Adipose tissue (tissue), 3 donors: ENCODE data around the gene RB1. TPM values are rescaled to one million over a fixed set of nuclear protein-coding genes. Genes with fewer than 3 reads are reported as not detected.
A peak's percentile ranks its signal among the peaks of the same experiment; 100 is the strongest.
"Not testable (repeated sequence)": the region's sequence is repeated elsewhere in the genome, so short reads cannot be mapped to it uniquely, and the experiment has no call there.

Experiments used
- H3K27ac ChIP-seq: one replicate; pipeline ENCODE4 v1.5.1; 2013; ENCODE audit warnings: low read depth, low read length
- WGBS, 3 donors: extraction: QIAGEN DNeasy Blood & Tissue Kit; methylation state at CpG; one replicate each; pipeline ENCODE4 v1.1.7; 2013; 5-methylcytosine and 5-hydroxymethylcytosine counted together
- polyA plus RNA-seq, 3 donors: library from polyadenylated mRNA; stranded (reverse); fragments of 200-250 nt; gene quantifications; one replicate each; pipeline ENCODE4 v1.2.3, GENCODE V29; 2013
- donor health status: healthy with polysubstance abuse.
- donor health status: Bipolar disorder and iron deficiency.
- donor health status: healthy.

The RB1 gene
- polyA plus RNA-seq, 3 donors = 5.7 to 16.8 (median 13.2) TPM

- H3K27ac ChIP-seq = no peak overlapping the region
Measured at GRCh38 chr13:48398450-48399095, 95.0 kb downstream of the RB1 start.

DNA sequence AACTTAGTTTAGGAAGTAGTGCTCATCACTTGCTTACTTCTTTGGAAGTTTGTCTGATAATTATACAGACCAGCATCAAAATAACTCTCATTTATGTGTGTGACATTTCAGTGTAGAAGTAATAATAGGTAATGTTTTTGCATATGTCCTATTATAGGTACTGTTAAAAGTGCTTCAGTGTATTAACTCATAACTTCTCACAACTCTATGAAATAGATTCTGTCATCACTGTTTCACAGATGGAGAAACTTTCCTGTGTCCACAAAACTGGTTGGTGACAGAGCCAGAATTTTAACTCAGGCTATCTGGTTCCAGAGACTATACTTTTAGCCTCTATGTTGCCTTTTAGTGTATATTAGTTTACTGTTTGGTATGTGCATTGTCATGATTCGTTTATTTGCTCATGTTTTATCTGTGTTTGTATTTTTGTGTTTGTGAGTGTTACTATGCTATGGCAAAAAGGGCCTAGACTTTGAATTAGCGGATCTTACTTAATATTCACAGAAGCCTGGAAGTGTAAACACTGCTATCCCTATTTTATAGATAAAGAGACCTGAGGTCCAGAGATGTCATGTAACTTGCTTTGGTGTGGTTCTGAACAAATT lies 96.6 kb downstream of the RB1 start:
- no peak overlapping the region for H3K27ac ChIP-seq
- WGBS, 3 donors = 73 to 82% (median 78%) methylated on average over 2 of the region's 2 CpGs

- H3K27ac ChIP-seq = no peak overlapping the region
- WGBS, 3 donors = 25 to 35% (median 33%) methylated on average over 1 of the region's 1 CpG
Measured at GRCh38 chr13:48400850-48401291, 97.3 kb downstream of the RB1 start.

DNA sequence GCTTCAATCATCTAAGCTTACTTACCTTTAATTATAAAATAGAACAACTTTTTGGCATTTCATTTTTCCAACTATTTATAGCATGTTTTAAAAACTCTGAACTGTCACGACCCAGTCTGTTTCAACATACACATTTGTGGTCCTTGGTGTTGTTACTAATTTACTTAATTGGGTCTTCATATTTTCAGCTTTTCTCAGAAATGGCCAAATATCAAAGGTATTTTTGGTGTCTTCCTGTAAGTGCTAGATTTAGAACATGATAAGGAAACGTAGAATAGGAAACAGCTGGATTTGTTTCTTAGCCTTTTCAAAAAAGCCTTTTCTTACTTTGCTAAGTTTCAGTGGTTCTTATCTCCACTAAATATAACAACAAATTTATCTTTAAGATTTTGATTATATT lies 97.9 kb downstream of the RB1 start:
- 13 to 43% (median 20%) methylated on average over 2 of the region's 2 CpGs for WGBS, 3 donors
- no peak overlapping the region for H3K27ac ChIP-seq

DNA sequence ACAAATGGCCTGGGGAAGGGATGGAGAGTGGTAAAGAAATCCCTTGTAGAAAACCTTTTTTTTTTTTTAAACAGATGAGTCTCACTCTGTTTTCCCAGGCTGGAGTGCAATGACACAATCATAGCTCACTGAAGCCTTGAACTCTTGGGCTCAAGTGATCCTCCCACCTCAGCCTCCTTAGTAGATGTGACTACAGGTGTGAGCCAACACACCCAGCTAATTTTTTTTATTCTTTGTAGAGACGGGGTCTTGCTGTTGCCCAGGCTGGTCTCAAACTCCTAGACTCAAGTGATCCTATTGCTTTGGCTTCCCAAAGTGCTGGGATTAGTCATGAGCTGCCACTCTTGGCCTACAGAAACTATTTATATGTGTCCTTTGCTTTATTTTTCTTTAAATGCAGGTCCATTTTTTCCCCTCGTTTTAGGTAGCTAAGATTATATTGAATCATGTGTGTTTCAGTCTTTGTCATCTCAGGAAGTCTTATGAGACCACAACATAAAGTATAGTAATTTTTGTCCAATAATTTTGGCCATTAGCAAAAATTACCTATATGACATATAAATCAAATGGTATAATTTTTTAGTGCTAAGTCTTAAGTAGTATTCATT lies 98.9 kb downstream of the RB1 start:
- WGBS, 3 donors = 48 to 78% (median 49%) methylated on average over 2 of the region's 2 CpGs
- H3K27ac ChIP-seq = no peak overlapping the region

GRCh38 chr13:48403151-48403631 lies 99.6 kb downstream of the RB1 start:
- WGBS, 3 donors = 9 to 62% (median 12%) methylated on average over 2 of the region's 2 CpGs
- H3K27ac ChIP-seq = peak overlapping the region; percentile 42

- 58 to 86% (median 62%) methylated on average over 8 of the region's 8 CpGs for WGBS, 3 donors
- H3K27ac ChIP-seq = no peak overlapping the region
Measured at GRCh38 chr13:48403913-48404312, 100.4 kb downstream of the RB1 start.

- no peak overlapping the region for H3K27ac ChIP-seq
- 29 to 89% (median 44%) methylated on average over 1 of the region's 1 CpG for WGBS, 3 donors
Measured at GRCh38 chr13:48404952-48405351, 101.4 kb downstream of the RB1 start.

DNA sequence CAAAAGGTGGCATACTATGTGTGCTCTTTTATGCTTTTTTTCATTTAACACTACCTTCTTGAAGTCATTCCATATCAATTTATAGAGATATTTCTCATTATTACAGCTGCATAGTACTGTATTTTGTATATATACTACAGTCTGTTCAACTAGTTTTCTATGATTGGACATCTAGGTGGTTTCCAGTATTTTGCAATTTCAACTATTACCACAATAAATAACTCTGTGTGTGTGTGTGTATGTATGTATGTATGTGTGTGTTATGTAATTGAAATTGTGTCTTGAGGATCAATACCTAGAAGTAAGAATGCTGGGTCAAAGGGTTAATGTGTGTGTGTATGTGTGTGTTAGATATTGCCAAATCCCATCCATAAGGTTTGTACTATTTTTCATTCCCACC lies 102.3 kb downstream of the RB1 start:
- no peak overlapping the region for H3K27ac ChIP-seq

GRCh38 chr13:48410199-48410598 lies 106.6 kb downstream of the RB1 start:
- no peak overlapping the region for H3K27ac ChIP-seq
- WGBS, 3 donors = 55 to 70% (median 65%) methylated on average over 5 of the region's 5 CpGs

DNA sequence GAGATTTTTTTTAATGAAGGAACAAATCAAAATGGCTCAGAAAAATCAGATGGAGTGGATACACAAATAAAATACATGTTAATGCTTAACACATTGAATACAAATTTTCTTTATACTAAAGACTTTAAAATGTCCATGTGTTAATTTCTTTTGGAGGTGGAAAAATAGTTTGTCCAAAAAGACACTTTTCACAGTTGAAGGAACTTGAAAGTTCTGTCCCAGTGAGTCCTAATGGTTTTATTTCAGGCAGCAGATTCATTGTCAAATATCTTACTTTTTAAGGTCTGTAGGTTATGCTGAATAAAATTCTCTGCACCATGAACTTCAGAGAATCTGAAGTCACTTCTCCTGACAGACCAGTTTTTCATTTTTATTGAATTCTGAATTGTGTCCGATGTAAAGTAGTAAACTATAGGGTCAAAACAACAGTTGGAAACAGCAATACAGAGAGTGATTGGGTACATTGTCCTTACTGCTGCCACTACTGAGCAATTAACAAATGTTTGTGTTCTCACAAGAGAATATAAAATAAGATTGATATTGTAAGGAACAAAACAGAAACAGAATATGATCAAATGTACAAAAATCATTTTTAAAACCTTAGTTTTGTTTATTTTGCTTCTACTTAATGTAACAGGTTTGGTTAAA lies 107.7 kb downstream of the RB1 start:
- H3K27ac ChIP-seq = no peak overlapping the region
- 12 to 29% (median 20%) methylated on average over 1 of the region's 1 CpG for WGBS, 3 donors

DNA sequence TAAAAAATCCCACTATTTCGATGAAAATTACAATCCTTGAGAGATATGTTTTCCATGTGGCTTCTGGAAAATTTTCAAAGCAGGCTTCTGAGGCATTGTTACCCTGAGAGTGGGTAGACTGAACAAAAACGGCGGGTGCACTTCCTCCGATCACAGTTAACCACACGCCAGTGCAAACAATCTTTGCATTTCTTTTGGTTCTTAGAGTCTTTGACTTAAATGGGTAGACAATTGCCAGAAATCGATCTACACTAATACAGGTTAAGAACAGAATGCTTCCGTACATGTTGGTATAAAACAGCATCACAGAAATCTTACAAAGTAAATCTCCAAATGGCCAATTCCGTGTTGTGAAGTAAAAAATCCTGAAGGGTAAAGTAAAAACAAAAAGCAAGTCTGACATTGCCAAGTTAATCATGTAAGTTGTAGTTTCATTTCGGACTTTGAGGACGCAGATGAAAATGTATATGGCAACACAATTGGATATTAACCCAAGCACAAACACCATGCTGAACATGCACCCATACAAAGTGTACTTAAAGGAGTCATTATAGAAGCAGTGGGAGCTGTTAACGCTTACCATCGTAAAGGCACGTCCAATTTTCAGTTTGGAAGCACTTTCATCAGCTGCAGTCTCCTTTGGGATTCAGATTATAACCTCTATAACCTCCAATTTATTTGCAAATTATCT lies 108.4 kb downstream of the RB1 start:
- H3K27ac ChIP-seq = no peak overlapping the region
- 9 to 25% (median 17%) methylated on average over 13 of the region's 13 CpGs for WGBS, 3 donors

- WGBS, 3 donors = 18 to 25% (median 21%) methylated on average over 4 of the region's 4 CpGs
Measured at GRCh38 chr13:48412881-48413351, 109.4 kb downstream of the RB1 start, which contains the start of gene LPAR6. Gene LPAR6 (minus strand): TSS chr13:48413113. CDS start chr13:48412423, 690 bp downstream.

GRCh38 chr13:48414501-48414900 lies 111.0 kb downstream of the RB1 start:
- no peak overlapping the region for H3K27ac ChIP-seq

More at GRCh38 chr13:48412881-48413351, 109.4 kb downstream of the RB1 start, which contains the start of gene LPAR6:
- H3K27ac ChIP-seq = no peak within 1 kb of the TSS

DNA sequence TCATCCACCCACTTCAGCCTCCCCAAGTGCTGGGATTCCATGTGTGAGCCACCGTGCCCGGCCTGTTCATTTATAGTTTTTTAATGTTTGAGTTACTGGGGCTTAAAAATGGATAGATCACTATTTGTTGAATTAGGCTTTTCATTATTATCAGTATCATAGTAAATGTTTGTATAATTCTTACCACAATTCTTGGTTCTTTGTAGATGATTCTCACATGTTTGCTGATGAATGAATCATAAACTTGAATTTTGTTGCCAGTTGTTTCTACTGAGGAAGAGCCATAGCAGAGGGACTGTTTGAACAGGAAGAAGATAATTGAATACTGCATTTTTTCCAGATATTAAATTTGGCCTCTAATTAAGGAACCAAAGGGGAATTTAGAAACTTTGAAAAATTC lies 112.0 kb downstream of the RB1 start:
- no peak overlapping the region for H3K27ac ChIP-seq
- 91 to 95% (median 92%) methylated on average over 2 of the region's 2 CpGs for WGBS, 3 donors

DNA sequence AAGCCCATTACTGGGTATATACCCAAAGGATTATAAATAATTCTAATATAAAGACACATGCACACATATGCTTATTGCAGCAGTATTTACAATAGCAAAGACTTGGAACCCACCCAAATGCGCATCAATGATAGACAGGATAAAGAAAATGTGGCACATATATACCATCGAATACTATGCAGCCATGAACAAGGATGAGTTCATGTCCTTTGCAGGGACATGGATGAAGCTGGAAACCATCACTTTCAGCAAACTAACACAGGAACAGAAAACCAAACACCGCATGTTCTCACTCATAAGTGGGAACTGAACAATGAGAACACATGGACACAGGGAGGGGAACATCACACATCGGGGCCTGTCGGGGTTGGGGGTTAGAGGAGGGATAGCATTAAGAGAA lies 118.5 kb downstream of the RB1 start:
- not testable (repeated sequence) for H3K27ac ChIP-seq
- 99 to 100% (median 99%) methylated on average over 5 of the region's 5 CpGs for WGBS, 3 donors

GRCh38 chr13:48424212-48424611 lies 120.7 kb downstream of the RB1 start:
- WGBS, 3 donors = 90 to 96% (median 94%) methylated on average over 3 of the region's 3 CpGs
- no peak overlapping the region for H3K27ac ChIP-seq

DNA sequence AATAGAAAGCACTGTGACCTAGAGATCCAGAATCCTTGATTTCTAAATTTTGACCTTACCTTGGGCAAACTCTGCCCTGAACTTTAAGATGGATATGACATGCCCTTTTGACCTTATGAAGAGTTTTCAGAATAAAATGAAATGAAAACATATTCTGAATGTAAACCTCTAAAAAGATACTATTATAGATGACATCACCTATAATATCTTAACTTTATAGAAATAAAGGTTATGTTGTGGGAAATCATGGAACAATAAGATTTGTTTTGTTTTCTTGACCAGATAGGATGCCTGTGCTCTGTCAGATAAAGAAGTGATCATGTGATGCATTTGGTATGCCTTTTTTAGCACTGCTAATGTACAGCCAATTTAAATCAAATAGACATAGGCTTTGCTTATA lies 122.5 kb downstream of the RB1 start:
- no peak overlapping the region for H3K27ac ChIP-seq
